Erythroblast (primary cell): ENCODE measurements around the gene EHBP1L1.

ENCODE experiments used
- GATA1 ChIP-seq: IDR thresholded peaks from 2 replicates; pipeline ENCODE4 v1.6.1; 2011; ENCODE audit warnings: low read depth, mild to moderate bottlenecking, control low read depth, low read length, moderate library complexity
- POLR2A ChIP-seq: IDR thresholded peaks from 2 replicates; pipeline ENCODE4 v1.6.1; 2011; ENCODE audit warnings: mild to moderate bottlenecking, low read length

GRCh38 chr11:65613091-65613928 is 37.5 kb downstream of the EHBP1L1 start:
- no peak for TF ChIP-seq POLR2A
- TF ChIP-seq GATA1 = no peak
